Activated CD4-positive, alpha-beta T cell treated with anti-CD3 and anti-CD28 coated beads for 36 hours (primary cell): Measurements from ENCODE around the gene GJC2. TPM values are rescaled to one million over a fixed set of nuclear protein-coding genes. Genes with fewer than 3 reads are reported as not detected.

Experiments
- ATAC-seq: fragments of 200-7000 bp; cut with Tn5 transposase; one replicate; pipeline ENCODE4 v1.10.0; 2021; ENCODE audit warnings: mild to moderate bottlenecking, moderate library complexity
- CTCF ChIA-PET: fragments of 350-600 bp; sonication (Branson Sonifier 250); formaldehyde crosslinking; loops from one replicate; lab custom pipeline; 2021; ENCODE audit warnings: antibody characterized with exemption; lab: Charles Lee
- POLR2A ChIA-PET: fragments of 350-600 bp; sonication (Branson Sonifier 250); formaldehyde crosslinking; loops from one replicate; lab custom pipeline; 2021; ENCODE audit warnings: antibody characterized with exemption, inconsistent platforms; lab: Charles Lee
- DNase-seq: peaks from one replicate; pipeline ENCODE4 v3.0.0-alpha.2; 2020
- H3K27ac Mint-ChIP-seq: one replicate; pipeline ENCODE4 v1.8.0; 2021; ENCODE audit warnings: mixed read lengths
- H3K27me3 Mint-ChIP-seq: one replicate; pipeline ENCODE4 v1.8.0; 2021; ENCODE audit warnings: mixed read lengths
- H3K36me3 Mint-ChIP-seq: one replicate; pipeline ENCODE4 v1.8.0; 2021; ENCODE audit warnings: low read depth, mixed read lengths
- H3K4me1 Mint-ChIP-seq: one replicate; pipeline ENCODE4 v1.8.0; 2021; ENCODE audit warnings: mixed read lengths
- H3K4me3 Mint-ChIP-seq: one replicate; pipeline ENCODE4 v1.8.0; 2021; ENCODE audit warnings: mild to moderate bottlenecking, moderate library complexity, mixed read lengths
- H3K9me3 Mint-ChIP-seq: one replicate; pipeline ENCODE4 v1.8.0; 2021; ENCODE audit warnings: low read depth, mixed read lengths
- intact Hi-C, 2 experiments: fragments of 100-400 bp; cut with DNase I in 1 of 2; cut with micrococcal nuclease in 1 of 2; formaldehyde crosslinking; loops; one replicate each; pipeline versions ENCODE4 v1.14.2 to v1.15.1; 2022 to 2024; cut with DNase I, micrococcal nuclease
- total RNA-seq, 2 experiments: library from RNA; stranded (reverse); gene quantifications; one replicate each; pipeline ENCODE4 v1.2.3, GENCODE V29; 2021

Gene GJC2
- total RNA-seq, 2 experiments from 2014 or later, result 0.64 TPM; not detected in 1

GRCh38 chr1:228139406-228139930 is 10.3 kb upstream of the GJC2 start:
- peak; percentile 0 for ATAC-seq

GRCh38 chr1:228139931-228140723 is 9.6 kb upstream of the GJC2 start, which contains the start of gene GUK1:
Gene GUK1, plus strand, starts transcription at chr1:228140279. Its CDS starts 24 bp downstream, at chr1:228140303.
- no peaks in the 10 kb centered on the region for H3K9me3 Mint-ChIP-seq
- ChIA-PET POLR2A (interaction anchor here (0.8 to 1.2 kb wide), 3 partner anchors 25 to 34 kb away, joined by 3 to 4 read pairs (median 4); partner anchors contain the start of gene IBA57), CTCF (interaction anchor here (2.1 to 5.4 kb wide), 2 partner anchors 9 to 26 kb away, joined by 8 to 29 read pairs; partner anchors contain the start of gene IBA57)
- intact Hi-C loops, result loop anchor here (1.0 to 10.0 kb wide), 16 partner anchors 15 to 352 kb away; partner anchors contain the start of genes ARF1 (in 2 of the 2), MRPL55 (in 2 of the 2), TRIM11 (in 2 of the 2) and C1orf35 (in 1 of the 2)
- peak; percentile 95 for ATAC-seq
- H3K27me3 Mint-ChIP-seq, result peaks cover 2% of the 10 kb centered on the region
- peak within 1 kb of the TSS; percentile 98 for H3K27ac Mint-ChIP-seq
- H3K4me3 Mint-ChIP-seq, result peak within 1 kb of the TSS; percentile 97
- H3K4me1 Mint-ChIP-seq, result peaks cover 24% of the 10 kb centered on the region
- peak; percentile 100 for DNase-seq
- H3K36me3 Mint-ChIP-seq, result peaks cover 30% of the 10 kb centered on the region

More at GRCh38 chr1:228139406-228139930, 10.3 kb upstream of the GJC2 start:
- H3K4me1 Mint-ChIP-seq, result peaks cover 24% of the 10 kb centered on the region
- peak overlapping the region; percentile 97 for H3K4me3 Mint-ChIP-seq
- POLR2A ChIA-PET, result no interaction called here
- no peaks in the 10 kb centered on the region for H3K9me3 Mint-ChIP-seq
- no peak for DNase-seq
- intact Hi-C loops, result loop anchor here in 1 of 2 experiments (10.0 kb wide), 1 partner anchor 265 kb away; the partner anchor contains the start of gene TRIM11
- H3K27me3 Mint-ChIP-seq, result peaks cover 2% of the 10 kb centered on the region
- CTCF ChIA-PET, result interaction anchor here (5.4 kb wide), 1 partner anchor 27 kb away, joined by 29 read pairs; the partner anchor contains the start of gene IBA57
- H3K36me3 Mint-ChIP-seq, result peaks cover 30% of the 10 kb centered on the region
- H3K27ac Mint-ChIP-seq, result peak overlapping the region; percentile 98

GRCh38 chr1:228140724-228141225 is 9.0 kb upstream of the GJC2 start:
- peak overlapping the region; percentile 95 for H3K27ac Mint-ChIP-seq
- intact Hi-C loops, result loop anchor here (1.0 to 5.0 kb wide), 15 partner anchors 15 to 352 kb away; partner anchors contain the start of genes ARF1 (in 2 of the 2), MRPL55 (in 2 of the 2), C1orf35 (in 1 of the 2) and IBA57 (in 1 of the 2)
- ATAC-seq, result no peak
- POLR2A ChIA-PET, result interaction anchor here (0.8 to 1.2 kb wide), 3 partner anchors 24 to 33 kb away, joined by 3 to 4 read pairs (median 4); partner anchors contain the start of gene IBA57
- peaks cover 24% of the 10 kb centered on the region for H3K4me1 Mint-ChIP-seq
- peaks cover 2% of the 10 kb centered on the region for H3K27me3 Mint-ChIP-seq
- peak; percentile 38 for DNase-seq
- H3K4me3 Mint-ChIP-seq, result peak overlapping the region; percentile 97
- H3K9me3 Mint-ChIP-seq, result no peaks in the 10 kb centered on the region
- H3K36me3 Mint-ChIP-seq, result peaks cover 30% of the 10 kb centered on the region
- CTCF ChIA-PET, result interaction anchor here (2.1 to 5.4 kb wide), 2 partner anchors 10 to 26 kb away, joined by 8 to 29 read pairs; partner anchors contain the start of gene IBA57

GRCh38 chr1:228141226-228142044 is 8.3 kb upstream of the GJC2 start:
- Mint-ChIP-seq H3K27me3 (peaks cover 2% of the 10 kb centered on the region), H3K4me3 (peak overlapping the region; percentile 97), H3K9me3 (no peaks in the 10 kb centered on the region), H3K4me1 (peaks cover 24% of the 10 kb centered on the region), H3K36me3 (peaks cover 30% of the 10 kb centered on the region), H3K27ac (peak overlapping the region; percentile 95)
- POLR2A ChIA-PET, result no interaction called here
- ATAC-seq (no peak), DNase-seq (peak; percentile 51)
- intact Hi-C loops, result loop anchor here in 1 of 2 experiments (5.0 kb wide), 1 partner anchor 71 kb away; no protein-coding TSS in a partner anchor
- CTCF ChIA-PET, result interaction anchor here (0.8 to 5.4 kb wide), 3 partner anchors 11 to 25 kb away, joined by 3 to 29 read pairs (median 8); partner anchors contain the start of gene IBA57

GRCh38 chr1:228142155-228142691 is 7.5 kb upstream of the GJC2 start:
- POLR2A ChIA-PET, result interaction anchor here (1.0 kb wide), 1 partner anchor 31 kb away, joined by 3 read pairs; no protein-coding TSS in a partner anchor
- CTCF ChIA-PET, result interaction anchor here (0.8 to 5.4 kb wide), 4 partner anchors 10 to 24 kb away, joined by 3 to 29 read pairs (median 6); partner anchors contain the start of gene IBA57
- Mint-ChIP-seq H3K4me3 (peak overlapping the region; percentile 97), H3K4me1 (peaks cover 24% of the 10 kb centered on the region), H3K36me3 (peaks cover 30% of the 10 kb centered on the region), H3K27ac (peak overlapping the region; percentile 95), H3K27me3 (peaks cover 1% of the 10 kb centered on the region), H3K9me3 (no peaks in the 10 kb centered on the region)
- intact Hi-C loops, result loop anchor here in 1 of 2 experiments (5.0 kb wide), 1 partner anchor 70 kb away; no protein-coding TSS in a partner anchor
- DNase-seq (peak; percentile 14), ATAC-seq (no peak)

- H3K27ac Mint-ChIP-seq, result peak overlapping the region; percentile 42
- H3K4me1 Mint-ChIP-seq, result peaks cover 24% of the 10 kb centered on the region
- DNase-seq (no peak), ATAC-seq (no peak)
- H3K4me3 Mint-ChIP-seq, result peak overlapping the region; percentile 97
- ChIA-PET POLR2A (interaction anchor here (0.8 to 1.3 kb wide), 3 partner anchors 21 to 31 kb away, joined by 3 read pairs; partner anchors contain the start of gene IBA57), CTCF (interaction anchor here (1.2 to 5.4 kb wide), 3 partner anchors 11 to 24 kb away, joined by 3 to 29 read pairs (median 9); partner anchors contain the start of gene IBA57)
- H3K9me3 Mint-ChIP-seq, result no peaks in the 10 kb centered on the region
- intact Hi-C loops, result loop anchor here in 1 of 2 experiments (5.0 kb wide), 1 partner anchor 70 kb away; no protein-coding TSS in a partner anchor
- H3K27me3 Mint-ChIP-seq, result no peaks in the 10 kb centered on the region
- peaks cover 30% of the 10 kb centered on the region for H3K36me3 Mint-ChIP-seq
Observed at GRCh38 chr1:228142701-228143136, 7.0 kb upstream of the GJC2 start.

- POLR2A ChIA-PET, result interaction anchor here (0.8 to 1.3 kb wide), 2 partner anchors 20 to 22 kb away, joined by 3 read pairs; partner anchors contain the start of gene IBA57
Observed at GRCh38 chr1:228143480-228144192, 6.1 kb upstream of the GJC2 start.

GRCh38 chr1:228144193-228144992 is 5.3 kb upstream of the GJC2 start:
- intact Hi-C loops, result loop anchor here in 1 of 2 experiments (5.0 kb wide), 1 partner anchor 68 kb away; no protein-coding TSS in a partner anchor
- peaks cover 24% of the 10 kb centered on the region for H3K4me1 Mint-ChIP-seq
- POLR2A ChIA-PET, result interaction anchor here (1.3 kb wide), 1 partner anchor 19 kb away, joined by 3 read pairs; no protein-coding TSS in a partner anchor
- peaks cover 30% of the 10 kb centered on the region for H3K36me3 Mint-ChIP-seq
- H3K9me3 Mint-ChIP-seq, result no peaks in the 10 kb centered on the region
- CTCF ChIA-PET, result interaction anchor here (5.4 kb wide), 1 partner anchor 22 kb away, joined by 29 read pairs; the partner anchor contains the start of gene IBA57
- H3K27ac Mint-ChIP-seq, result no peak overlapping the region
- H3K4me3 Mint-ChIP-seq, result peak overlapping the region; percentile 8
- no peak for ATAC-seq
- no peaks in the 10 kb centered on the region for H3K27me3 Mint-ChIP-seq
- no peak for DNase-seq

More at GRCh38 chr1:228143480-228144192, 6.1 kb upstream of the GJC2 start:
- H3K9me3 Mint-ChIP-seq, result no peaks in the 10 kb centered on the region
- CTCF ChIA-PET, result interaction anchor here (1.6 to 5.4 kb wide), 2 partner anchors 10 to 23 kb away, joined by 9 to 29 read pairs; partner anchors contain the start of gene IBA57
- ATAC-seq, result no peak
- H3K4me3 Mint-ChIP-seq, result peak overlapping the region; percentile 97
- peaks cover 24% of the 10 kb centered on the region for H3K4me1 Mint-ChIP-seq
- H3K27ac Mint-ChIP-seq, result peak overlapping the region; percentile 64
- H3K27me3 Mint-ChIP-seq, result no peaks in the 10 kb centered on the region
- DNase-seq, result no peak
- intact Hi-C loops, result loop anchor here in 1 of 2 experiments (5.0 kb wide), 1 partner anchor 69 kb away; no protein-coding TSS in a partner anchor
- H3K36me3 Mint-ChIP-seq, result peaks cover 30% of the 10 kb centered on the region
